Measurements from ENCODE around the gene LMBR1L. TPM values are rescaled to one million over a fixed set of nuclear protein-coding genes. Genes with fewer than 3 reads are reported as not detected.

LMBR1L gene
- total and polyA plus RNA-seq, 10 of the 15 experiments (the other 5 are each of a cell fraction or from before 2014, with no cell fraction given), result 2.1 to 42.6 (median 20.0) TPM

- TF ChIP-seq E4F1 (IDR thresholded peaks at IDR 0.05; ENCODE audit: borderline replicate concordance, partially characterized antibody) (no peak), ELK1 (IDR thresholded peaks at IDR 0.05; ENCODE audit: low read depth, low read length) (peak; percentile 22), ZBTB33 (IDR thresholded peaks at IDR 0.05) (peak; percentile 73; the same call in 1 of the 2 replicates), ETV6 (conservative IDR thresholded peaks at IDR 0.05 in 1 of 2, IDR thresholded peaks at IDR 0.05 in 1 of 2; ENCODE audit: borderline replicate concordance in 1 of 2, low read depth in 1 of 2) (no peak; a peak in 1 of 4 replicates), SUZ12 (IDR thresholded peaks at IDR 0.05; ENCODE audit: unreplicated experiment) (no peak), GATAD2B (conservative IDR thresholded peaks at IDR 0.05; ENCODE audit: low read depth) (peak; percentile 55; the same call in 1 of the 2 replicates), RCOR1 (conservative IDR thresholded peaks at IDR 0.05; ENCODE audit: low read depth, low read length) (0 out of 2 replicates have a peak, but pooled peaks have one; percentile 9), NRF1 (conservative IDR thresholded peaks at IDR 0.05; ENCODE audit: low read depth, low read length) (peak; percentile 89), ZNF24 (IDR thresholded peaks at IDR 0.05) (peak; percentile 69), ZSCAN29 (IDR thresholded peaks at IDR 0.05) (no peak), BRCA1 (IDR thresholded peaks at IDR 0.05; ENCODE audit: low read depth, low read length) (no peak), CEBPZ (IDR thresholded peaks at IDR 0.05; ENCODE audit: low read depth, low read length) (no peak), RBBP5 (conservative IDR thresholded peaks at IDR 0.05) (no peak), ATF2 (IDR thresholded peaks at IDR 0.05; ENCODE audit: low read length) (peak; percentile 65; the same call in 1 of the 2 replicates)
These were observed 19.8 kb upstream of the LMBR1L start (continued) for GRCh38 chr12:49130151-49131050.

Data from GM12878 (cell line).